H9 (cell line): ENCODE data around the gene MT3. TPM values are rescaled to one million over a fixed set of nuclear protein-coding genes. Genes with fewer than 3 reads are reported as not detected.

Experiments used
- DNase-seq: peaks from one replicate; pipeline ENCODE4 v3.0.0-alpha.2; 2017
- H2AFZ ChIP-seq: one replicate; pipeline ENCODE4 v1.6.1; 2013; ENCODE audit warnings: mild to moderate bottlenecking, low read length, control low read depth, moderate library complexity
- H2AK5ac ChIP-seq: 2 replicates; pipeline ENCODE4 v1.6.1; 2013; ENCODE audit warnings: low read length, control low read depth, mixed read lengths; ENCODE audit not compliant: insufficient read length
- H2BK120ac ChIP-seq: one replicate; pipeline ENCODE4 v1.6.1; 2013; ENCODE audit warnings: low read depth, mild to moderate bottlenecking, low read length, control low read depth, inconsistent platforms; ENCODE audit not compliant: poor library complexity, severe bottlenecking
- H2BK12ac ChIP-seq: 2 replicates; pipeline ENCODE4 v1.6.1; 2013; ENCODE audit warnings: low read length, control low read depth, mixed read lengths, low read depth; ENCODE audit not compliant: insufficient read length
- H2BK15ac ChIP-seq: 2 replicates; pipeline ENCODE4 v1.6.1; 2013; ENCODE audit warnings: low read depth, low read length, control low read depth
- H2BK20ac ChIP-seq: one replicate; pipeline ENCODE4 v1.6.1; 2013; ENCODE audit warnings: low read depth, mild to moderate bottlenecking, low read length, control low read depth, inconsistent platforms; ENCODE audit not compliant: poor library complexity, severe bottlenecking
- H2BK5ac ChIP-seq: 2 replicates; pipeline ENCODE4 v1.6.1; 2013; ENCODE audit warnings: low read length, control low read depth, mixed read lengths; ENCODE audit not compliant: insufficient read length
- H3K14ac ChIP-seq: 2 replicates; pipeline ENCODE4 v1.6.1; 2013; ENCODE audit warnings: low read length, control low read depth; ENCODE audit not compliant: insufficient read depth
- H3K18ac ChIP-seq: 2 replicates; pipeline ENCODE4 v1.6.1; 2013; ENCODE audit warnings: low read depth, mild to moderate bottlenecking, mixed read lengths, low read length, control low read depth; ENCODE audit not compliant: insufficient read length
- H3K23ac ChIP-seq: 2 replicates; pipeline ENCODE4 v1.6.1; 2013; ENCODE audit warnings: low read length, control low read depth, mixed read lengths, low read depth; ENCODE audit not compliant: insufficient read length
- H3K23me2 ChIP-seq: 2 replicates; pipeline ENCODE4 v1.6.1; 2013; ENCODE audit warnings: low read depth, mild to moderate bottlenecking, mixed read lengths, low read length, control low read depth; ENCODE audit not compliant: insufficient read length, poor library complexity, severe bottlenecking
- H3K27ac ChIP-seq: 2 replicates; pipeline ENCODE4 v1.5.1; 2013; ENCODE audit warnings: low read length, control low read depth, mixed read lengths, low read depth; ENCODE audit not compliant: insufficient read length
- H3K27me3 ChIP-seq: 2 replicates; pipeline ENCODE4 v1.6.1; 2013; ENCODE audit warnings: low read length, control low read depth, inconsistent platforms; ENCODE audit not compliant: insufficient read depth
- H3K4ac ChIP-seq: 2 replicates; pipeline ENCODE4 v1.6.1; 2013; ENCODE audit warnings: low read depth, mild to moderate bottlenecking, control low read depth, inconsistent platforms, low read length, moderate library complexity
- H3K4me1 ChIP-seq: 2 replicates; pipeline ENCODE4 v1.6.1; 2013; ENCODE audit warnings: low read length, control low read depth, inconsistent platforms; ENCODE audit not compliant: insufficient read depth
- H3K4me2 ChIP-seq: 2 replicates; pipeline ENCODE4 v1.6.1; 2013; ENCODE audit warnings: low read length, control low read depth, mixed read lengths; ENCODE audit not compliant: insufficient read length, insufficient read depth
- H3K56ac ChIP-seq: 2 replicates; pipeline ENCODE4 v1.6.1; 2013; ENCODE audit warnings: low read depth, mild to moderate bottlenecking, mixed read lengths, low read length, control low read depth; ENCODE audit not compliant: insufficient read length
- H3K79me1 ChIP-seq: 2 replicates; pipeline ENCODE4 v1.6.1; 2013; ENCODE audit warnings: low read depth, mild to moderate bottlenecking, moderate library complexity, low read length, control low read depth, inconsistent platforms; ENCODE audit not compliant: insufficient read depth, poor library complexity, severe bottlenecking
- H3K79me2 ChIP-seq: 2 replicates; pipeline ENCODE4 v1.6.1; 2013; ENCODE audit warnings: low read length, control low read depth, inconsistent platforms; ENCODE audit not compliant: insufficient read depth
- H3K9ac ChIP-seq: 2 replicates; pipeline ENCODE4 v1.6.1; 2013; ENCODE audit warnings: low read length, control low read depth, mixed read lengths; ENCODE audit not compliant: insufficient read length; ENCODE audit errors: extremely low read depth
- H3K9me3 ChIP-seq: one replicate; pipeline ENCODE4 v1.6.1; 2013; ENCODE audit warnings: low read depth, low read length, inconsistent platforms; ENCODE audit not compliant: control insufficient read depth
- H3T11ph ChIP-seq: one replicate; pipeline ENCODE4 v1.6.1; 2013; ENCODE audit warnings: mild to moderate bottlenecking, low read length, control low read depth, inconsistent platforms
- H4K20me1 ChIP-seq: one replicate; pipeline ENCODE4 v1.6.1; 2013; ENCODE audit not compliant: control insufficient read depth, insufficient read length, insufficient read depth
- H4K5ac ChIP-seq: 2 replicates; pipeline ENCODE4 v1.6.1; 2013; ENCODE audit warnings: low read depth, mild to moderate bottlenecking, mixed read lengths, low read length, control low read depth; ENCODE audit not compliant: insufficient read length
- H4K8ac ChIP-seq: replicated peaks from 2 replicates; pipeline ENCODE4 v1.6.1; 2013; ENCODE audit warnings: low read length, control low read depth, mixed read lengths, low read depth; ENCODE audit not compliant: insufficient read length
- H4K91ac ChIP-seq: 2 replicates; pipeline ENCODE4 v1.6.1; 2013; ENCODE audit warnings: low read depth, mild to moderate bottlenecking, moderate library complexity, mixed read lengths, low read length, control low read depth; ENCODE audit not compliant: insufficient read length
- H3K27ac Mint-ChIP-seq, 3 experiments: 2 replicates in 2 of 3; 3 replicates in 1 of 3; pipeline ENCODE4 v1.8.0; 2020 to 2021; ENCODE audit warnings: mixed read lengths in 3 of 3, mild to moderate bottlenecking in 1 of 3, moderate library complexity in 1 of 3
- H3K27me3 Mint-ChIP-seq: 2 replicates; pipeline ENCODE4 v1.8.0; 2021; ENCODE audit warnings: low read depth, mild to moderate bottlenecking, moderate library complexity, mixed read lengths
- H3K36me3 Mint-ChIP-seq, 3 experiments: 2 replicates in 2 of 3; 3 replicates in 1 of 3; pipeline ENCODE4 v1.8.0; 2020 to 2021; ENCODE audit warnings: low read depth in 3 of 3, mixed read lengths in 3 of 3; ENCODE audit not compliant: insufficient read depth in 1 of 3
- H3K4me1 Mint-ChIP-seq, 2 experiments: 2 replicates each; pipeline ENCODE4 v1.8.0; 2020; ENCODE audit warnings: mixed read lengths in 2 of 2
- H3K4me3 Mint-ChIP-seq, 2 experiments: 2 replicates in 1 of 2; 3 replicates in 1 of 2; pipeline ENCODE4 v1.8.0; 2020 to 2021; ENCODE audit warnings: mild to moderate bottlenecking in 2 of 2, mixed read lengths in 2 of 2, moderate library complexity in 1 of 2
- H3K9me3 Mint-ChIP-seq, 2 experiments: 2 replicates in 1 of 2; 3 replicates in 1 of 2; pipeline ENCODE4 v1.8.0; 2020; ENCODE audit warnings: mild to moderate bottlenecking in 2 of 2, mixed read lengths in 2 of 2, moderate library complexity in 1 of 2
- WGBS: extraction: QIAGEN DNeasy Blood & Tissue Kit; methylation state at CpG from one replicate; pipeline ENCODE4 v1.1.7; 2013; ENCODE audit warnings: missing lambda C conversion rate, low lambda C conversion rate, mixed read lengths; ENCODE audit not compliant: insufficient read length; ENCODE audit errors: extremely low coverage; 5-methylcytosine and 5-hydroxymethylcytosine counted together
- total RNA-seq: library from RNA; stranded (reverse); gene quantifications from 2 replicates; pipeline ENCODE4 v1.2.1, GENCODE V29; 2021
- TF ChIP-seq, protein P1 (sequence below): fragments of 200-600 bp; sonication (generic); conservative IDR thresholded peaks from 3 replicates; pipeline ENCODE4 v1.8.0; 2021; ENCODE audit warnings: antibody characterized with exemption, mild to moderate bottlenecking

Gene MT3
- total RNA-seq, 1 experiment from 2014 or later = not detected

DNA sequence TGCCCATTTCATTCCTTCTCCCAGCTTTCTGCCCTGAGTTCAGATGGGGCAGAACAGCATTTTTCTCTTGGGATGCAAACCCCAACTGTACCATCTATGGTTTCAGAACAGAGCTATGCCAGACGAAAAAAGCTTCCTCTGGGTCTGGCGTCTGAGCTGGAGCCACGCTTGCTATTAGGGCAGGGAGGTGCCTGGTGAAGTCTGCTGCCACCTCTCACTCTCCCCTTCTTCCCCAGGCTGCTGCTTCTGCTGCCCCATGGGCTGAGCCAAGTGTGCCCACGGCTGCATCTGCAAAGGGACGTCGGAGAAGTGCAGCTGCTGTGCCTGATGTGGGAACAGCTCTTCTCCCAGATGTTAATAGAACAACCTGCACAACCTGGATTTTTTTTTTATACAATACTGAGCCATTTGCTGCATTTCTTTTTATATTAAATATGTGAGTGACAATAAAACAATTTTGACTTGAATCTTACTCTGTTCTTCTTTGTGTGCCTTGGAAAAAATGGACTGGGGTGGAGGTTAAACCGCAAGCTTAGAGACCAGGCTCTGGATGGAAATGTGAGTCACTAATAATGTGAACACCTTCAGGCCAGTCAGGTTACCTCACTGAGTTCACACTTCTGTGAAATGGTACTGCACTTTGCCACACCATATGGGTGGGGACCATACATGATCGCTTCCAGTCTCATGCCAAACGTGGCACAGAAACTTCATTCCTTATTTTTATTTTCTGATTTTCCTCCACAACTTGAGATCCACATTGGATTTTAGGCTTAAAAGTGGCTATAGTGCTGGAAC, 47.5 kb downstream of the MT3 start:
- TF ChIP-seq, protein P1, sequence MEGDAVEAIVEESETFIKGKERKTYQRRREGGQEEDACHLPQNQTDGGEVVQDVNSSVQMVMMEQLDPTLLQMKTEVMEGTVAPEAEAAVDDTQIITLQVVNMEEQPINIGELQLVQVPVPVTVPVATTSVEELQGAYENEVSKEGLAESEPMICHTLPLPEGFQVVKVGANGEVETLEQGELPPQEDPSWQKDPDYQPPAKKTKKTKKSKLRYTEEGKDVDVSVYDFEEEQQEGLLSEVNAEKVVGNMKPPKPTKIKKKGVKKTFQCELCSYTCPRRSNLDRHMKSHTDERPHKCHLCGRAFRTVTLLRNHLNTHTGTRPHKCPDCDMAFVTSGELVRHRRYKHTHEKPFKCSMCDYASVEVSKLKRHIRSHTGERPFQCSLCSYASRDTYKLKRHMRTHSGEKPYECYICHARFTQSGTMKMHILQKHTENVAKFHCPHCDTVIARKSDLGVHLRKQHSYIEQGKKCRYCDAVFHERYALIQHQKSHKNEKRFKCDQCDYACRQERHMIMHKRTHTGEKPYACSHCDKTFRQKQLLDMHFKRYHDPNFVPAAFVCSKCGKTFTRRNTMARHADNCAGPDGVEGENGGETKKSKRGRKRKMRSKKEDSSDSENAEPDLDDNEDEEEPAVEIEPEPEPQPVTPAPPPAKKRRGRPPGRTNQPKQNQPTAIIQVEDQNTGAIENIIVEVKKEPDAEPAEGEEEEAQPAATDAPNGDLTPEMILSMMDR = no peak
- H3K27ac ChIP-seq = no peak overlapping the region
- peaks cover 94% of the 10 kb centered on the region for H3K27me3 ChIP-seq
- no peaks in the 10 kb centered on the region for H3K9me3 ChIP-seq
- no peaks in the 10 kb centered on the region for H3K4me1 ChIP-seq
- H3K56ac ChIP-seq = no peak overlapping the region
- H3K18ac ChIP-seq = no peak overlapping the region
- H3K14ac ChIP-seq = no peak overlapping the region
- no peaks in the 10 kb centered on the region for H3K79me1 ChIP-seq
- no peak overlapping the region for H4K8ac ChIP-seq
- Mint-ChIP-seq H3K4me3 (0 out of 5 replicates have a peak overlapping the region, but pooled peaks of 1 of the 2 experiments have one; percentile 81), H3K27ac (peak overlapping the region in 1 of 3 experiments; percentile 16; a peak in 1 of 7 replicates), H3K4me1 (peaks cover 16 to 33% of the 10 kb centered on the region in 2 experiments), H3K27me3 (peaks cover 99% of the 10 kb centered on the region), H3K9me3 (peaks cover 0 to 11% of the 10 kb centered on the region in 2 experiments; a peak in 2 of 5 replicates), H3K36me3 (no peaks in the 10 kb centered on the region; a peak in 1 of 7 replicates)
- H3K4ac ChIP-seq = no peak overlapping the region
- H4K20me1 ChIP-seq = no peaks in the 10 kb centered on the region
- no peak overlapping the region for H2BK15ac ChIP-seq
- no peak overlapping the region for H2AK5ac ChIP-seq
- H4K91ac ChIP-seq = no peak overlapping the region
- no peaks in the 10 kb centered on the region for H3K79me2 ChIP-seq
- H2BK12ac ChIP-seq = no peak overlapping the region
- peaks cover 12% of the 10 kb centered on the region for H3K23me2 ChIP-seq
- no peak overlapping the region for H3K9ac ChIP-seq
- H2BK20ac ChIP-seq = no peak overlapping the region
- no peak overlapping the region for H3T11ph ChIP-seq
- H3K23ac ChIP-seq = no peak overlapping the region
- H3K4me2 ChIP-seq = no peak overlapping the region
- H2BK120ac ChIP-seq = no peak overlapping the region
- no CpG with 5 or more reads among the region's 9 CpGs for WGBS
- H4K5ac ChIP-seq = no peak overlapping the region
- DNase-seq = no peak
- no peak overlapping the region for H2AFZ ChIP-seq
- no peak overlapping the region for H2BK5ac ChIP-seq
